GM18858 (cell line): ENCODE data around the gene AVPI1.
"Not testable (repeated sequence)": the region's sequence is repeated elsewhere in the genome, so short reads cannot be mapped to it uniquely, and the experiment has no call there.

ENCODE experiments used
- ATAC-seq: cut with Tn5 transposase; IDR thresholded peaks from one replicate; pipeline ENCODE4 v1.9.1; 2021; ENCODE audit not compliant: unreplicated experiment

Gene AVPI1

DNA sequence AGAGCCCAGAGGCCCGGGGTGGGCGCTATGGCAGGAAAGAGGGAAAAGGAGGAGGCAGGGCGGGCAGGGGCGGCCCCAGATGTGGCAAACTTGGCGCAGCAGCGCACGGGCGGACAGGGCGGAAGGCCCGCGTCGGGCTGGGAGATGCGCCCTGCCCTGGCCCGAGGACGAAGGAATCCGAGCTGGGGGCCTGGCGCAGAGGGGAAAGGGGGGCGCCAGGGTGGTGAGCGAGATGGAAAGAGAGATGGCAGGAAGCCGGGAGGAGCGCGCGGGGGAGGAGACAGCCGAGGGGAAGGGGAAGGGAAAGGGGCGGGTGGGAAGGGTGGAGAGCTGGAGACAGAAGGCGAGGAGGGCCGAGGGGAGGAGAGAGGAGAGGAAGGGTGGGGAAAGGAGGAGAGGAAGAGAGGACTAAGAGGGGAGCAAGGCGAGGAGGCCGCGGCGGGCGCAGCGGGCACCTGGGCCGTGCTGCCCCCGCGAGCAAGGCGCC, 26.3 kb upstream of the AVPI1 start, which contains the start of gene MARVELD1:
Gene MARVELD1 (plus strand): TSS at position 392 of the 487 bp plus-strand sequence. CDS start 147 bp downstream, outside the sequence.
- no peak for ATAC-seq

DNA sequence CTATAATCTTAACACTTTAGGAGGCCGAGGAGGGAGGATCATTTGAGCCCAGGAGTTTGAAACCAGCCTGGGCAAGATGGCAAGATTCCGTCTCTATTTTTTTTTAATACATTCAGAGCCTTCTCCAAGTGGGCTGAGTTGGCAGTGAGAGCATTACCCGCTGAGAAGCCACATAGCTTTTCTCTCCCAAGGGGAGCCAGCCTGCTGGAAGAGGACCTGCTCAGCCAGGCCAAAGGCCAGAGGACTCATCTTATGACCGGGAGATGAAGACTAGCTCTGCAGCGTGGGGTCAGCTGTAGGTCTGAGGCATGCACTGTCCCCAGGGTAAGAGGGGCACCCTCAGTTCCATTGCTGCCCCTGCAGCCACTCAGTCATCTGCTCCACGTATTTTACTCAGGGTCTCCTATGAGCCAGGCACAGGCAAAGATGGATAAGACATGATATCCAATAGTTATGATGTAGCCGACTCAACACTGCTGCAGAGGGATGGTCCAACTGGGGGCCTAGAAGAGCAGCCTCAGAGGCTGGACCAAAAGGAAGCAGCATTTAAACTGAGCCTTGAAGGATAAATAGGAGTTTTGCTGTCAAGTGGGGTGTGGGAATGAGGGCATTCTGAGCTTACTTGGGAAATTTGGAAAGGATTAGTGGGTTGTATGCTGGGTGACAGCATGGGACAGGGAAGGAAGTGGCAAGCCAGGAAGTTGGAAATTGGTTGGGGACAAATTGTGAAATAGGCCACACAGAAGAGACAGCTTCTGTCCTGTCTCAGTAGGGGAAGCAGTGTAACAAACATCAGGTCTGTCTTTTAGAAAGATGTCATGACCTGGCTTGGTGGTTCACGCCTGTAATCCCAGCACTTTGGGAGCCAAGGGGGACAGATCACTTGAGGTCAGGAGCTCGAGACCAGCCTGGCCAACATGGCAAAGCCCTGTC, 24.9 kb upstream of the AVPI1 start:
- ATAC-seq = no peak

DNA sequence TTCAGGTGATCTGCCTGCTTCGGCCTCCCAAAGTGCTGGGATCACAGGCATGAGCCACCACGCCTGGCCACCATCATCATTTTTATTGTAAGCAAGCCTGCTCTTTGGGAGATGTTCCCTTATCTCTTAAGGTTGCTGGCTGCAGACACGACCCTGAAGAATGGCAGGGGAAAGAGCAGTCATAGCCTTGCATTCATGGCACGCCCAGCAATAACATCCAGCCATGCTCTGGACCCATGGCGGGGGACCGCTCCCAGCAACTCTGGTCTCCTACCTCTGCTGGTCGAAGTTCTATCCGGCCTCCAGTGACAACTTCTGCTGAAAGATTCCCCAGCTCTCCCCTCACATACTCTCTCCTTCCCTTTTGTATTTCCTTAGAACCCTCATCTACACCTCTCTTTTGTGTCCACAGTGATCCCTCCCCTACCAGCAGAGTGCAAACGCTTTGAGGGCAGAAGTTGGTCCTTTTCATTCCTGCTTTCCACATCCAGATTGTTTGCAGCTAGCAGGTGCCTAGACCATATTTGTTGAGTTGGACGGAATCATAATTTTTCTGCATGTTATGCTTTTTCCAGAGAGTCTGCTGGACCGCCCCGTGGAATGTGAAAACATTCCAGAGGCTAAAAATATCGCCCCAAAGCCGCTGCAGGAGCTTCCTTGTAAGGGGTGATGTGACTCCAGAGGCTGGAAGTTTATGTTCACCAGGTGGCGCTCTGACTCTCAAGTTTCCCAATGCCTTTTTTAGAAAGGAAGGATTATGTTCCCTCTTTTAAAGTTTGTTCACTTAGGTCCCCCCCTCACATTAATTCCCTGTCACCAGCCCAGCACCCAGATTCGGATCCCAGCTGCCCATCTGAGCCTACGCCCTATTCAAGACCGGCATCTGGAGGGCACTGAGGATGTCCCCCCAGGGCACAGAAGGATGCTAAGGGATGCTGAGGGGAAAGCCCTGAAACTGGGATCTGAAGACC, 22.2 kb upstream of the AVPI1 start:
- no peak for ATAC-seq

DNA sequence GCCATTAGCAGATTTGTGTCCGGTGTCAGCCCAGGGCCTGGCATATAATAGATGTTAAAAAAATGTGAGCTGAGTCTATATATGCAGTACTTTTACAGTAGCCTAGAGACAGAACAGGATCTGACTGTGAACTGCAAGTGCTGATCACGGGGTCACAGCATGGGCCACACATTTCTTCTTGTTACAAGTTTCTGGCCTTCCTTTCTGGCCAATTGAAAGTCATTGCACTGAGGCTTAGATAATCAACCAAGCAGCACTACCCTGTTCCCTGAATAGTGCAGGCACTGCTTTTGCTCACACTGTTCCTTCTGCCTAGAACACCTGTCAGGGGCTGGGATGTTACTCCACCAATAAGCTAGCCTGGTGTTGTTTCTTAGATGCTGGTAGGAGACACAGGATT, 21.1 kb upstream of the AVPI1 start:
- no peak for ATAC-seq

DNA sequence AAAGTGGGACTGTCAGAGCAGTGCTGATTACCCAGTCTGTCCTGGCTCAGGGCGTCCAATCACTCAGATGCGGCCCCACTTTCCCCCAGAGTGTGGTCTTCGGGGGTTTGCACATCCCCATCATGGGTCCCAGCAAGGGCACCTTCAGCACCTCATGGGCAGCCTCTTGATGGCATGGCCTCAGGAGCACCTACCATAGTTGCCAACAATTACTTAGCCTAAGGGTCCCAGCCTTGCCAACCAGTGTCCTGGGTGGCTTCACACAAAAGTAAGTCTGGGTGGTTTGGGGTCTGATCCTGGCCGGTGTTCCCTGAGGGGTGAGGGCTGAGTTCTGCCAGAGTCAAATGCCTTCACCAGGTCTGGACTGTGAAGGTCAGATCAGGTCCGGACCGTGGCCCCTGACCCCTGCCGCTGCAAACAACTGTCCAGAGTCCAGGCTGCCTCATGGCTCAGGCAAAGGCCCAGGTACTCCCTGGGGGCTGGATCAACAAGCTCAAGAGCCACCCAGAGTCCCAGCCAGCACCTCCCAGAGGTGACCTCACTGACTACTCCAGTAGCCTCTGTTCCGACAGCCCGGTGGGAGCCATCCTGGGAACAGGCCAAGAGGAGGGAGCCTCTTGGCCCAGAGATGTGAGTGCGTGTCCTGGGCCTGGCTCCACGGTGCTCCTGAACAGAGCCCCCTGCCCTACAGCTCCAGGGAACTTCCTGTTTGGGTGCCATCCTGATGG, 20.3 kb upstream of the AVPI1 start:
- ATAC-seq = no peak

DNA sequence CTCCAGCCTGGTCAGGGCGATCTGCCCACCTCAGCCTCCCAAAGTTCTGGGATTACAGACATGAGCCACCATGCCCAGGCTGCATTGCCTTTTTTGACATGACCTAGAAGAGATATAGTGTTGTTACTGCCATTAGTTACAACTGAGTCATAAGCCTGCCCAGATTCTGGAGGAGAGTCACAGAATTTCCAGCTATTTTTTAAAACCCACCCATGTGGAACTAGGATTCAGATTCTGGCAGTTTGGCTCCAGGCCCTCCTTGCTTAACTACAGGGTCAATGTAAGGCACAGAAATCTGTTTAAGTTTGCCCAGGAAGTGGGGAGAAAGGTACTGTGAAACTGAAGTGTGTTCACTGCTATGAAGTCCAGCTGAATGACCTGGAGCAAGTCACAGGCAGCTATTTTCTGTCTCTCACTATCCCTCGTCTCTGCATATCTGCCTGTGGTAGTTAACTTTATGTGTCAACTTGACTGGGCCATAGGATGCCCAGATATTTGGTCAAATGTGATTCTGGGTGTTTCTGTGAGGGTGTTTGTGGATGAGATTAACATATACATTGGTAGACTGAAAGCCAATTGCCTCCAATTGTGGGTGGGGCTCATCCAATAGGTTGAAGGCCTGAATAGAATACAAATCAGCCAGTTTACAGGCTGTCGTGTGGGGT, 18.1 kb upstream of the AVPI1 start:
- no peak for ATAC-seq

- no peak for ATAC-seq
Measured at GRCh38 chr10:97704341-97704740, 17.3 kb upstream of the AVPI1 start.

GRCh38 chr10:97703398-97704067, 16.5 kb upstream of the AVPI1 start:
- no peak for ATAC-seq

- no peak for ATAC-seq
Measured at GRCh38 chr10:97701438-97702069, 14.5 kb upstream of the AVPI1 start.

- not testable (repeated sequence) for ATAC-seq
Measured at GRCh38 chr10:97698072-97698655, 11.1 kb upstream of the AVPI1 start.

GRCh38 chr10:97690133-97690532, 3.1 kb upstream of the AVPI1 start:
- ATAC-seq = no peak

DNA sequence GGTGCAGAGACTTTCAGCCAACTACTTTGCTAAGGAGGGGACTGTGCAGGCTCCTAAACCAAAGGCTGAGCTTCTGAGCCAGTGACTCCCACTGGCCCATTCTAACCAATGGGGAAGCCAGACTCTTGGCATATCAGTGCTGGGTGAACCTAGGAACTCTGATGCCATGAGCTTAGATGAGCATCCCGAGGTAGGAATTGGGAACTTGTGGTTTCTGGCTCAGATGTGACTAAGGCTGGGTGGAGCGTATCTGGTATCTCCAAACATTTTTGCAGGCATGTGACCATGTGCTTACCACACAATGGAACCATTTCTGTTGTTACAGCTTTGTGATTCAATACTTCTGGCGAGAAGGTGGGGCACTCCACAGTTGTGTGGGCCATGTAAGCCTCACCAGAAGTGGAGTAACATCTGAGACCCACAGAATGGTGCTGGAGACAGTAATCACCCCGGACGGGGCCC, 2.5 kb upstream of the AVPI1 start:
- ATAC-seq = no peak

GRCh38 chr10:97687785-97688781, 1.0 kb upstream of the AVPI1 start:
- ATAC-seq = no peak

GRCh38 chr10:97686301-97686961, 610 bp downstream of the AVPI1 start:
- no peak for ATAC-seq

- ATAC-seq = no peak
Measured at GRCh38 chr10:97685395-97685958, 1.6 kb downstream of the AVPI1 start.

DNA sequence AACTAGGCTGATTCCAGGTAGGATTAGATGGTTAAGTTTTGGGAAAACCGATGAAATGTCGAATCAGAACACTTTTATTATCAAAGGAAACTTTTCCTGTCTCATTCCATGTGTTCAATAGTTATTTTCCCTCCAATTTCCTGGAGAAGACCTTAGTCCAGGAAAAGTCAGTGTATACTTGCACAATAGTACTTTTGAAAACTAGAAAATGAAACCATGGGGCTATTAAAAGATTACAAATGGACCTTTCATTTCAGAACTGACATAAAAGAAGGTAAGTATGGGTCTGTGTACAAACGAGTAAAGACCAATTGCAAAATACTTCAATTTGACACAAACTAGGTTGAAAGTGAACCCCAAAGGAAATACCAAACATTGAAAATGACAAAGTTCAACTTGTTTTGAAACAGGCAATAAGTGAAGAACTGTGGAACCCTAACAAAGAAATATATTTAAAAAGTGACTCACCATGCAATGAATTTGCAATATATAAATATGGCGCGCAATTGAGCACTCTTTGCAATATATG, 2.1 kb downstream of the AVPI1 start:
- no peak for ATAC-seq
